ENCODE data around the gene LCT. TPM values are rescaled to one million over a fixed set of nuclear protein-coding genes. Genes with fewer than 3 reads are reported as not detected.

LCT gene
- total RNA-seq, 1 experiment from 2014 or later: 0.04 TPM

GRCh38 chr2:135850892-135851668 is 14.1 kb upstream of the LCT start:
- H3K9me3 Mint-ChIP-seq: no peaks in the 10 kb centered on the region
- Histone ChIP-seq H3K79me2 (ENCODE audit: insufficient read depth, low read length) (no peaks in the 10 kb centered on the region), H3K18ac (ENCODE audit: insufficient read length, low read depth, low read length) (no peak overlapping the region), H3K23ac (ENCODE audit: insufficient read length, low read depth, low read length) (no peak overlapping the region), H2BK120ac (ENCODE audit: low read depth, low read length, poor library complexity, severe bottlenecking) (no peak overlapping the region), H4K5ac (ENCODE audit: insufficient read length, low read depth, low read length) (no peak overlapping the region), H4K91ac (ENCODE audit: insufficient read length, low read depth, low read length) (no peak overlapping the region), H4K20me1 (ENCODE audit: control insufficient read depth, insufficient read depth, insufficient read length) (no peaks in the 10 kb centered on the region), H2AK5ac (ENCODE audit: insufficient read length, low read length) (no peak overlapping the region), H3K9ac (ENCODE audit: extremely low read depth, insufficient read length, low read length) (no peak overlapping the region), H2BK12ac (ENCODE audit: insufficient read length, low read depth, low read length) (no peak overlapping the region), H3K27ac (ENCODE audit: insufficient read length, low read depth, low read length) (no peak overlapping the region), H3K56ac (ENCODE audit: insufficient read length, low read depth, low read length) (no peak overlapping the region), H3K9me3 (ENCODE audit: control insufficient read depth, low read depth, low read length) (no peaks in the 10 kb centered on the region), H3K4me1 (ENCODE audit: insufficient read depth, low read length) (no peaks in the 10 kb centered on the region), H3K79me1 (ENCODE audit: insufficient read depth, low read depth, low read length, poor library complexity, severe bottlenecking) (no peaks in the 10 kb centered on the region), H4K8ac (replicated peaks; ENCODE audit: insufficient read length, low read depth, low read length) (no peak overlapping the region), H3K27me3 (ENCODE audit: insufficient read depth, low read length) (no peaks in the 10 kb centered on the region), H2BK20ac (ENCODE audit: low read depth, low read length, poor library complexity, severe bottlenecking) (no peak overlapping the region), H3K4ac (ENCODE audit: low read depth, low read length) (no peak overlapping the region), H3K23me2 (ENCODE audit: insufficient read length, low read depth, low read length, poor library complexity, severe bottlenecking) (no peaks in the 10 kb centered on the region), H3T11ph (ENCODE audit: low read length) (no peak overlapping the region), H3K14ac (ENCODE audit: insufficient read depth, low read length) (no peak overlapping the region), H3K4me2 (ENCODE audit: insufficient read depth, insufficient read length, low read length) (no peak overlapping the region), H2BK15ac (ENCODE audit: low read depth, low read length) (no peak overlapping the region), H2AFZ (ENCODE audit: low read length) (no peak overlapping the region), H2BK5ac (ENCODE audit: insufficient read length, low read length) (no peak overlapping the region)
- WGBS (ENCODE audit: extremely low coverage, insufficient read length, low lambda C conversion rate): no CpG with 5 or more reads among the region's 17 CpGs
- no peak overlapping the region; a peak in 1 of 7 replicates for H3K27ac Mint-ChIP-seq
- peaks cover 35 to 85% (median 73%) of the 10 kb centered on the region in 3 experiments; a peak in 6 of 7 replicates for H3K36me3 Mint-ChIP-seq (ENCODE audit: insufficient read depth in 1 of 3, low read depth in 3 of 3)
- no peaks in the 10 kb centered on the region for H3K4me1 Mint-ChIP-seq
- TF ChIP-seq, protein P1, sequence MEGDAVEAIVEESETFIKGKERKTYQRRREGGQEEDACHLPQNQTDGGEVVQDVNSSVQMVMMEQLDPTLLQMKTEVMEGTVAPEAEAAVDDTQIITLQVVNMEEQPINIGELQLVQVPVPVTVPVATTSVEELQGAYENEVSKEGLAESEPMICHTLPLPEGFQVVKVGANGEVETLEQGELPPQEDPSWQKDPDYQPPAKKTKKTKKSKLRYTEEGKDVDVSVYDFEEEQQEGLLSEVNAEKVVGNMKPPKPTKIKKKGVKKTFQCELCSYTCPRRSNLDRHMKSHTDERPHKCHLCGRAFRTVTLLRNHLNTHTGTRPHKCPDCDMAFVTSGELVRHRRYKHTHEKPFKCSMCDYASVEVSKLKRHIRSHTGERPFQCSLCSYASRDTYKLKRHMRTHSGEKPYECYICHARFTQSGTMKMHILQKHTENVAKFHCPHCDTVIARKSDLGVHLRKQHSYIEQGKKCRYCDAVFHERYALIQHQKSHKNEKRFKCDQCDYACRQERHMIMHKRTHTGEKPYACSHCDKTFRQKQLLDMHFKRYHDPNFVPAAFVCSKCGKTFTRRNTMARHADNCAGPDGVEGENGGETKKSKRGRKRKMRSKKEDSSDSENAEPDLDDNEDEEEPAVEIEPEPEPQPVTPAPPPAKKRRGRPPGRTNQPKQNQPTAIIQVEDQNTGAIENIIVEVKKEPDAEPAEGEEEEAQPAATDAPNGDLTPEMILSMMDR (conservative IDR thresholded peaks at IDR 0.05): no peak
- no peak overlapping the region for H3K4me3 Mint-ChIP-seq
- H3K27me3 Mint-ChIP-seq (ENCODE audit: low read depth): no peaks in the 10 kb centered on the region
- DNase-seq: no peak

Data from H9 (cell line).